Psoas muscle (tissue), 8 donors: ENCODE data around the gene MAK. TPM values are rescaled to one million over a fixed set of nuclear protein-coding genes. Genes with fewer than 3 reads are reported as not detected.
"Not testable (repeated sequence)": the region's sequence is repeated elsewhere in the genome, so short reads cannot be mapped to it uniquely, and the experiment has no call there.

Source experiments
- ATAC-seq, 4 donors: fragments of 200-7000 bp; cut with Tn5 transposase; one replicate each; pipeline ENCODE4 v1.9.1; 2020; ENCODE audit warnings: moderate library complexity in 3 of 4, mild to moderate bottlenecking in 2 of 4
- DNase-seq, 2 donors: peaks; one replicate each; pipeline ENCODE4 v3.0.0-alpha.2; 2020
- H3K27ac ChIP-seq: fragments of 200-600 bp; one replicate; pipeline ENCODE4 v1.8.0; 2022
- H3K27me3 ChIP-seq, 3 donors: fragments of 200-600 bp in 1 of 3; one replicate each; pipeline versions ENCODE4 v1.6.1 to v1.8.0; 2013 to 2022; ENCODE audit warnings: low read length in 2 of 3, mild to moderate bottlenecking in 2 of 3, moderate library complexity in 1 of 3; ENCODE audit not compliant: insufficient read depth in 3 of 3
- H3K36me3 ChIP-seq, 2 donors: fragments of 200-600 bp in 1 of 2; one replicate each; pipeline versions ENCODE4 v1.6.1 to v1.8.0; 2013 to 2022; ENCODE audit warnings: low read depth in 1 of 2, mild to moderate bottlenecking in 1 of 2, moderate library complexity in 1 of 2; ENCODE audit not compliant: insufficient read depth in 1 of 2
- H3K4me1 ChIP-seq: fragments of 200-600 bp; one replicate; pipeline ENCODE4 v1.8.0; 2022
- H3K4me3 ChIP-seq: fragments of 200-600 bp; one replicate; pipeline ENCODE4 v1.8.0; 2022; ENCODE audit warnings: mild to moderate bottlenecking
- H3K9me3 ChIP-seq: fragments of 200-600 bp; one replicate; pipeline ENCODE4 v1.8.0; 2022
- CTCF ChIP-seq: fragments of 200-600 bp; IDR thresholded peaks from one replicate; pipeline ENCODE4 v1.8.0; 2022; ENCODE audit warnings: antibody characterized with exemption
- WGBS, 3 donors: extraction: QIAGEN DNeasy Blood & Tissue Kit; methylation state at CpG; one replicate each; pipeline versions ENCODE4 v1.1.6 to v1.1.7; 2013; 5-methylcytosine and 5-hydroxymethylcytosine counted together
- intact Hi-C, 2 donors: fragments of 100-400 bp; cut with DNase I; formaldehyde crosslinking; loops; one replicate each; pipeline versions ENCODE4 v1.11.0 to v1.14.2; 2022
- polyA plus RNA-seq, 3 donors: library from polyadenylated mRNA; stranded (reverse); fragments of 200-250 nt; gene quantifications; one replicate each; pipeline ENCODE4 v1.2.3, GENCODE V29; 2013
- total RNA-seq, 4 donors: library from RNA; stranded (reverse); fragmentation: NEBNext Ultra II Directional in 2 of 4; extraction: Animal tissue kit (Norgen Biotek cat#: 25700) in 2 of 4; gene quantifications; one replicate each; pipeline versions ENCODE4 v1.2.1 to v1.2.4, GENCODE V29; 2021 to 2023
- donor health status: healthy with polysubstance abuse.
- donor health status: DM: no; HTN: no; CAD: no; lungs with moderate emphysema.
- donor health status: Bipolar disorder and iron deficiency.
- donor health status: healthy.
- donor health status: DM: yes; HTN: yes; CAD: no.
- donor health status: DM: no; HTN: no; CAD: no.
- donor health status: DM: no; HTN: no; CAD: no.
- donor health status: DM: yes; HTN: yes; CAD: no.

The MAK gene
- total and polyA plus RNA-seq, 7 donors = 0.01 to 0.09 (median 0.03) TPM; not detected in 4

- Histone ChIP-seq H3K9me3 (no peaks in the 10 kb centered on the region), H3K4me3 (no peak overlapping the region), H3K27me3 (peaks cover 0 to 78% (median 21%) of the 10 kb centered on the region in 3 donors), H3K27ac (no peak overlapping the region), H3K4me1 (peaks cover 3% of the 10 kb centered on the region), H3K36me3 (no peaks in the 10 kb centered on the region)
- ATAC-seq (no peak), DNase-seq (no peak)
- TF ChIP-seq CTCF = no peak
- intact Hi-C loops = no loop called here
- 9 to 13% (median 13%) methylated on average over 50 to 51 of the region's 51 CpGs for WGBS, 3 donors
These were observed 45.2 kb upstream of the MAK start for GRCh38 chr6:10883312-10884244.

GRCh38 chr6:10882657-10883171, 44.4 kb upstream of the MAK start:
- Histone ChIP-seq H3K9me3 (no peaks in the 10 kb centered on the region), H3K36me3 (no peaks in the 10 kb centered on the region), H3K4me1 (peaks cover 3% of the 10 kb centered on the region), H3K27ac (no peak overlapping the region), H3K4me3 (no peak overlapping the region), H3K27me3 (peaks cover 0 to 74% (median 19%) of the 10 kb centered on the region in 3 donors)
- WGBS, 3 donors = 3 to 7% (median 6%) methylated on average over 22 to 28 of the region's 28 CpGs
- intact Hi-C loops = no loop called here
- no peak for TF ChIP-seq CTCF
- no peak for ATAC-seq
- no peak for DNase-seq

- H3K9me3 ChIP-seq, DNase-seq, H3K4me3 ChIP-seq, H3K4me1 ChIP-seq, H3K27ac ChIP-seq, H3K36me3 ChIP-seq, intact Hi-C loops, ATAC-seq: not testable (repeated sequence)
- WGBS, 3 donors = 18 to 22% (median 18%) methylated on average over 14 of the region's 14 CpGs
- H3K27me3 ChIP-seq = peaks cover 0 to 69% (median 17%) of the 10 kb centered on the region in 3 donors
These were observed 43.9 kb upstream of the MAK start for GRCh38 chr6:10882253-10882630.

- Histone ChIP-seq H3K27ac (no peak overlapping the region), H3K4me3 (no peak overlapping the region), H3K27me3 (peaks cover 0 to 51% (median 17%) of the 10 kb centered on the region in 3 donors), H3K9me3 (no peaks in the 10 kb centered on the region), H3K4me1 (peaks cover 3% of the 10 kb centered on the region), H3K36me3 (no peaks in the 10 kb centered on the region)
- no peak for DNase-seq
- no peak for TF ChIP-seq CTCF
- 90 to 97% (median 92%) methylated on average over 2 of the region's 2 CpGs for WGBS, 3 donors
- intact Hi-C loops = no loop called here
- ATAC-seq = no peak
These were observed 42.0 kb upstream of the MAK start for GRCh38 chr6:10880366-10880765.

- Histone ChIP-seq H3K4me1 (no peaks in the 10 kb centered on the region), H3K27me3 (peaks cover 0 to 28% (median 14%) of the 10 kb centered on the region in 3 donors), H3K36me3 (no peaks in the 10 kb centered on the region), H3K9me3 (no peaks in the 10 kb centered on the region), H3K4me3 (no peak overlapping the region), H3K27ac (no peak overlapping the region)
- ATAC-seq (no peak), DNase-seq (no peak)
- intact Hi-C loops = no loop called here
- TF ChIP-seq CTCF = no peak
- 63 to 73% (median 66%) methylated on average over 1 of the region's 1 CpG for WGBS, 3 donors
These were observed 39.5 kb upstream of the MAK start for GRCh38 chr6:10877871-10878270.
